Kidney (tissue), 14 donors: ENCODE results near the gene CD96. TPM values are rescaled to one million over a fixed set of nuclear protein-coding genes. Genes with fewer than 3 reads are reported as not detected.

Source experiments
- DNase-seq, 5 donors: peaks; one replicate each; pipeline ENCODE4 v3.0.0-alpha.2; 2013 to 2020
- FAIRE-seq: peaks from 2 replicates; lab custom pipeline; 2012; peaks lifted over from hg19 to GRCh38; lab: Jason Lieb, UNC
- H3K27ac ChIP-seq, 2 donors: one replicate each; pipeline ENCODE4 v1.7.0; 2013; ENCODE audit warnings: low read depth in 2 of 2, low read length in 2 of 2, inconsistent platforms in 1 of 2
- H3K27me3 ChIP-seq: one replicate; pipeline ENCODE4 v1.7.1; 2013; ENCODE audit warnings: low read length, inconsistent platforms; ENCODE audit not compliant: control insufficient read depth, insufficient read depth
- H3K36me3 ChIP-seq, 3 donors: one replicate each; pipeline versions ENCODE4 v1.7.0 to v1.7.1; 2013; ENCODE audit warnings: low read length in 3 of 3, control low read depth in 1 of 3, inconsistent platforms in 1 of 3; ENCODE audit not compliant: insufficient read depth in 3 of 3, control insufficient read depth in 2 of 3
- H3K4me1 ChIP-seq, 3 donors: one replicate each; pipeline versions ENCODE4 v1.7.0 to v1.7.1; 2013; ENCODE audit warnings: low read length in 3 of 3, inconsistent platforms in 1 of 3, low read depth in 1 of 3; ENCODE audit not compliant: control insufficient read depth in 2 of 3, insufficient read depth in 2 of 3
- H3K4me3 ChIP-seq, 3 donors: one replicate each; pipeline versions ENCODE4 v1.7.0 to v1.8.1; 2013; ENCODE audit warnings: low read length in 3 of 3, control low read depth in 1 of 3, inconsistent platforms in 1 of 3
- H3K9ac ChIP-seq, 3 donors: one replicate each; pipeline versions ENCODE4 v1.7.0 to v1.7.1; 2013; ENCODE audit warnings: low read length in 3 of 3, control low read depth in 1 of 3, inconsistent platforms in 1 of 3
- H3K9me3 ChIP-seq, 3 donors: one replicate each; pipeline versions ENCODE4 v1.7.0 to v1.7.1; 2013; ENCODE audit warnings: low read length in 3 of 3, control low read depth in 1 of 3, inconsistent platforms in 1 of 3; ENCODE audit not compliant: control insufficient read depth in 2 of 3, insufficient read depth in 1 of 3
- CTCF ChIP-seq: IDR thresholded peaks from 3 replicates; pipeline ENCODE4 v1.5.1; 2012; ENCODE audit warnings: mild to moderate bottlenecking, moderate library complexity, borderline replicate concordance; ENCODE audit not compliant: insufficient read depth; ENCODE audit errors: extremely low read depth
- intact Hi-C: fragments of 100-400 bp; cut with DNase I; formaldehyde crosslinking; loops from one replicate; pipeline ENCODE4 v1.11.1; 2022
- polyA plus RNA-seq: library from polyadenylated mRNA; stranded (reverse); fragments of 350-450 nt; fragmentation: Illumina TruSeq; extraction: RNeasy Lipid Tissue Mini Kit (QIAGEN cat#74804); gene quantifications from one replicate; pipeline ENCODE4 v1.2.3, GENCODE V29; 2014; ENCODE audit warnings: low read depth, low replicate concordance; ENCODE audit not compliant: insufficient read depth
- total RNA-seq: library from RNA; stranded (reverse); fragmentation: NEBNext Ultra II Directional; extraction: Animal tissue kit (Norgen Biotek cat#: 25700); gene quantifications from one replicate; pipeline ENCODE4 v1.2.1, GENCODE V29; 2021
- donor health status: control.
- donor health status: control.
- donor health status: control.
- donor health status: control.
- donor health status: control.
- donor health status: DM: yes; HTN: yes; CAD: no.
- donor health status: Normal renal cell carcinoma (clear cell type).

The CD96 gene
- total and polyA plus RNA-seq, 2 donors from 2014 or later = 0.09 to 9.5 TPM

GRCh38 chr3:111701292-111701906 lies 159.4 kb downstream of the CD96 start:
- no peak overlapping the region for H3K9ac ChIP-seq
- FAIRE-seq (no peak), DNase-seq (no peak)
- no peaks in the 10 kb centered on the region for H3K9me3 ChIP-seq
- no peaks in the 10 kb centered on the region for H3K27me3 ChIP-seq
- no peaks in the 10 kb centered on the region for H3K36me3 ChIP-seq
- no peak for TF ChIP-seq CTCF
- no peak overlapping the region for H3K4me3 ChIP-seq
- no peaks in the 10 kb centered on the region for H3K4me1 ChIP-seq
- intact Hi-C loops = no loop called here
- H3K27ac ChIP-seq = no peak overlapping the region

Other genes starting within 250 kb of the CD96 start
- 0.66 TPM for gene ZBED2, start 53.1 kb downstream of the CD96 start, total RNA-seq
- 0.54 TPM for gene ZBED2, start 53.1 kb downstream of the CD96 start, polyA plus RNA-seq
- gene PLCXD2, start 132.5 kb downstream of the CD96 start, total RNA-seq = 20.7 TPM
- 148 TPM for gene PLCXD2, start 132.5 kb downstream of the CD96 start, polyA plus RNA-seq